GM19043 (cell line): Measurements from ENCODE around the gene CTAGE6.
"Not testable (repeated sequence)": the region's sequence is repeated elsewhere in the genome, so short reads cannot be mapped to it uniquely, and the experiment has no call there.

Source experiments
- ATAC-seq: cut with Tn5 transposase; IDR thresholded peaks from one replicate; pipeline ENCODE4 v1.9.1; 2021; ENCODE audit warnings: low read depth; ENCODE audit not compliant: unreplicated experiment

CTAGE6 gene

DNA sequence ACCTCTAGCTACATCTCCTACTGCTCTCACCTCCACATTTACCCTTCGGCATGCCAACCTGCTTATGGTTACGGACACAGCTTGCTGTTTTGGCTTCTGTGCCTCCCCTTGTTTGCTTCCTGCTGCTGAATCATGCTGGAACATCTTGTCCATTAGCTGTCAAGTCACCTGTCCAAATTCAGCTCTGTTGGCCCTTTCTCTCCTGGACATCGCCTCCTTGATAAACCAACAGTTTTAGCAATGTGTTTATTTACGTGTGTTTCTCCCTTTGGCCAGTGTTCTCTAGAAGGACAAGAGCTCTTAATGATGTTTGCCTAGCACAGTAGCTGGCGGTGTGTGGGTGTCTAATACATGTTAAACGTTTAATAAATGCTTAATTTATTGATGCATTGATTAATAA, 31.4 kb downstream of the CTAGE6 start:
- not testable (repeated sequence) for ATAC-seq

DNA sequence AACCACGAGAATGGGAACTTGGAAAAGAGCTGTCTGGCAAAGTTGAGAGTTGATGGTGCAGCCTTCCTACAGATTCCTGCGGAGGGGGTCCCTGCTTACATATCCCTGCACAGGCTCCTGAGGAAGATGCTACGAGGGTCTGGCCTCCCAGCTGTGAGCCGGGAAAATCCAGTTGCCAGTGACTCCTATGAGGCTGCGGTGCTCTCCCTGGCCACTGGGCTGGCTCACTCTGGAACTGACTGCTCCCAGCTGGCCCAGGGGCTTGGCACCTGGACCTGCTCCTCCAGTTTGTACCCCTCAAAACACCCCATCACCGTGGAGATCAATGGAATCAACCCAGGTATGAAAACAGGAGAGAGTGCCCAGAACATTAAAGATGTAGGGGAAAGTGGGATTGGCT, 37.2 kb downstream of the CTAGE6 start:
- not testable (repeated sequence) for ATAC-seq

DNA sequence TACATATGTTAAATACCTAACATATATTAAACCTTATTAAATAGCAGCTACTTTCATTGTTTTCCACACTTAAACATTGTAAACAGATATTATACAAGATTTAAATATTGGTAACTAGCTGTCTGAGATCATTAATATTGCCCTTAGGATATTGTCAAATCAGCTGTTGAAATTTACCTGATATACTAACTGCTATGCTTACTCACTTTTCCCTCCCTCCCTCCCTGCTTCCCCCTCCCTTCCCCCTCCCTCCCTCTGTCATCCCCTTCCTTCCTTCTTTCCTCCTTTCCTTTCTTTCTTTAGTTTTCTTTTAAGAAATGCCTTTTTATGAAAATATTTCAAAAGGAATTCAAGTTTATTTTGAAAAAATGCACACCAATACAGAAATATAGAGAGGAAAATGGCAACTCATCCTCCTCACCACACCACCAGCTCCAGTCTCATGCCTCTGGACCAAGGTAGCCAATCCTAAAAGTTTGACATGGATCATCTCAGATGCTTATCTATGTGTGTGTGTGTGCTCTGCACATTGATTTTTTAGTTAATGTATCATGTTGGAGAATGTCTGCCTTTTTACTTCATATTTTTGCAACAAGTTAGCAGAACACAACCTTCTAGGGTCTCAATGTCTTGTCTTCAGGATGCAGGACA, 41.8 kb downstream of the CTAGE6 start:
- ATAC-seq: not testable (repeated sequence)

- not testable (repeated sequence) for ATAC-seq
Measured at GRCh38 chr7:143714581-143715454, 42.7 kb downstream of the CTAGE6 start.

GRCh38 chr7:143712381-143712780, 45.1 kb downstream of the CTAGE6 start:
- not testable (repeated sequence) for ATAC-seq

DNA sequence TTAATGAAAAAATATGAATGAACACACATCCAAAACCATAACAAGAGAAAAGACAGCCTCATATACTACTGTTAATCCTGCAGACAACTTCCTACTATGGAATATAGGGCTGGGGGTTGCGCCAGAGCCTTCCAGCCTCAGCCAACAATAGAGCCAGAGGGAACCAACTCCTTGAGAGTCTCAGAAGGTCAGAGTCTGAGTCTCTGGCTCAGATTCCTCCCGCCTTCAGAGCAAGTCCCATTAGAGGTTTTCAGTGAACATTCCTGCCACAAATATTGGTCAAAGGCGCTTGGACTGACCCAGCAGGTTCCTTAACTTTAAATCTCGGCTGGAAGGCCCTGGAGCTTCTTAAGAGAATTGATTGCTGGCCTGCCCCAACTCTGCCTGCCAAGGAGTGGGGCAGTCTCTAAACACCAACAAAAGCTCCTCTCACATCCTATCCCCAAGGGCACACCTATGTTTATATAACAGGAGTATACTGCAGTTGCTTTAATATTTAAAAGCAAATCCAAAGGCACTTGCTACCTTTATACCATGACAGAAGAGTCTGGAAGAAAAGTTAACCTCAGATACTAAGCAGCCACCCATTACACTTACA, 45.7 kb downstream of the CTAGE6 start:
- not testable (repeated sequence) for ATAC-seq

DNA sequence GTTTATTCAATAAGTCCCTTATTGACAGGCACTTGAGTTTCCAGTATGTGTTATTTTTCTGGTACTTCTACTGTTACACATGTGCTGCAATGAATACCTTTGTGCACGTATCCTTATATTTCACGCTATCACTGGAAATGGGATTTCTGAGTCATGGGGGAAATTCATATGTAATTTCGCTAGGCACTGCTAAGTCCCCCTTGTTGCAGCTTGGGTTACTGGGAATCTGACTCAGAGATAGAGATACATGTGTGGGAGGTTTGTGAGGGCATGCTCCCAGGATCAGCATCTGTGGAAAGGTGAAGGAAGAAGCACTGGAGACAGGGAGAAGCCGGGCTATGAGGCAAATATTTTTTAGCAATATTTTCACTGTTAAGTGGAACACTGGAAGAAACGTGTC, 47.6 kb downstream of the CTAGE6 start:
- ATAC-seq: not testable (repeated sequence)
